HG03103 (cell line): ENCODE data around the gene C14orf93.

Source experiments
- ATAC-seq: cut with Tn5 transposase; IDR thresholded peaks from one replicate; pipeline ENCODE4 v1.9.1; 2021; ENCODE audit warnings: low read depth; ENCODE audit not compliant: unreplicated experiment

Gene C14orf93

GRCh38 chr14:23045419-23046357, 35.7 kb upstream of the C14orf93 start:
- no peak for ATAC-seq

GRCh38 chr14:23044840-23045239, 34.9 kb upstream of the C14orf93 start:
- ATAC-seq, result no peak

- no peak for ATAC-seq
These were observed 33.8 kb upstream of the C14orf93 start for GRCh38 chr14:23043754-23044153.

- no peak for ATAC-seq
These were observed 33.2 kb upstream of the C14orf93 start for GRCh38 chr14:23043145-23043544.

GRCh38 chr14:23042162-23042965, 32.4 kb upstream of the C14orf93 start, which contains the start of gene PSMB11:
PSMB11 (plus strand) TSS chr14:23042212; CDS start chr14:23042226, 14 bp downstream.
- ATAC-seq, result no peak

GRCh38 chr14:23041729-23042128, 31.8 kb upstream of the C14orf93 start:
- no peak for ATAC-seq

- no peak for ATAC-seq
These were observed 30.2 kb upstream of the C14orf93 start for GRCh38 chr14:23040100-23040499.

GRCh38 chr14:23035303-23036144, 25.6 kb upstream of the C14orf93 start:
- ATAC-seq, result no peak

- peak; percentile 94 for ATAC-seq
These were observed 24.8 kb upstream of the C14orf93 start, which contains the start of gene PSMB5 for GRCh38 chr14:23034498-23035302. PSMB5 (minus strand) TSS chr14:23034900; CDS start chr14:23034881, 19 bp downstream.

- ATAC-seq, result no peak
These were observed 24.0 kb upstream of the C14orf93 start for GRCh38 chr14:23033801-23034497.

GRCh38 chr14:23033251-23033727, 23.3 kb upstream of the C14orf93 start:
- no peak for ATAC-seq

GRCh38 chr14:23030936-23031335, 21.0 kb upstream of the C14orf93 start:
- ATAC-seq, result no peak

- no peak for ATAC-seq
These were observed 18.9 kb upstream of the C14orf93 start for GRCh38 chr14:23028799-23029198.

GRCh38 chr14:23025151-23025814, 15.3 kb upstream of the C14orf93 start:
- ATAC-seq, result no peak

- no peak for ATAC-seq
These were observed 14.7 kb upstream of the C14orf93 start for GRCh38 chr14:23024612-23025075.

GRCh38 chr14:23023795-23024152, 13.8 kb upstream of the C14orf93 start:
- no peak for ATAC-seq

- ATAC-seq, result no peak
These were observed 13.3 kb upstream of the C14orf93 start for GRCh38 chr14:23023022-23023794.
